Cardiac fibroblast (primary cell): ENCODE data around the gene TSPO.

Source experiments
- DNase-seq, 2 donors: peaks; one replicate each; pipeline versions ENCODE4 v3.0.0 to v3.0.0-alpha.2; 2010; ENCODE audit warnings: low read depth in 2 of 2
- H3K4me3 ChIP-seq, 2 donors: replicated peaks in 1 of 2; 1 replicate in 1 of 2; 2 replicates in 1 of 2; pipeline ENCODE4 v1.5.1; 2011; ENCODE audit warnings: low read depth in 2 of 2, low read length in 2 of 2, mild to moderate bottlenecking in 2 of 2, moderate library complexity in 1 of 2
- CTCF ChIP-seq: IDR thresholded peaks from one replicate; pipeline ENCODE4 v1.5.1; 2011; ENCODE audit warnings: low read depth, mild to moderate bottlenecking, low read length, inconsistent platforms

Gene TSPO

GRCh38 chr22:43201486-43202219, 50.3 kb downstream of the TSPO start:
- no peak for DNase-seq
- no peak for TF ChIP-seq CTCF
- H3K4me3 ChIP-seq: no peak overlapping the region

- H3K4me3 ChIP-seq: no peak overlapping the region
- TF ChIP-seq CTCF: no peak
- DNase-seq: no peak
Measured at GRCh38 chr22:43202326-43202725, 51.0 kb downstream of the TSPO start.

DNA sequence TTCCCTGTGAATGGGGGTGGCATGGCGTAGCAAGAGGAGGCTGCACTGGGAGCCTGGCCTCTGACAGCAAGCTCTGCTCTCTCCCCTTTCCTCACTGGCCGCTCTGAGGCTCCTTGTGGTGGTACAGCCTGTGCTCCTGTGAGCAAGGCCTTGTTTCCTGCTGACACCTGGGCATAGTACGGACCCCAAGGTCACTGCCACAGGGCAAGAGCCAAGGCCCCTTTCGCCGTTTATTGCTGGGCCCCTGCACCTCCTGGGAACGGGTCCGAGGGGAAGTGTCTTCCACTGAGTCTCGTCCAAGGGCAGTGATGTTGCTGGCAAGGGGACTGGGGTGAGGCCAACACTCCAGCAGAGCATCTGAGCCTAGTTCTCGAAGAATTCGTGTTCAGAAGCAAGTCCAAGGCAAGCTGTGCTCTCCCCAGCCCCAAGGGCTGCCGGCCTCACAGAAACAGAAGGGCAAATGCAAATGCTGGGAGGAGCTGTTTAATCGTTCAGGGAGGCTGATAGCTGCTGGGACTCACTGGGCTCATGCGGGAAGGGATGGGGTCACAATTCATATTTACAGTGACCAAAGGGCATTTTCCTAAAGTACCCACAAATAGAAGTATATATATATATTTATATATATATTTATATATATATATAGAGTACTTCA, 51.5 kb downstream of the TSPO start:
- TF ChIP-seq CTCF: no peak
- no peak for DNase-seq
- H3K4me3 ChIP-seq: no peak overlapping the region

DNA sequence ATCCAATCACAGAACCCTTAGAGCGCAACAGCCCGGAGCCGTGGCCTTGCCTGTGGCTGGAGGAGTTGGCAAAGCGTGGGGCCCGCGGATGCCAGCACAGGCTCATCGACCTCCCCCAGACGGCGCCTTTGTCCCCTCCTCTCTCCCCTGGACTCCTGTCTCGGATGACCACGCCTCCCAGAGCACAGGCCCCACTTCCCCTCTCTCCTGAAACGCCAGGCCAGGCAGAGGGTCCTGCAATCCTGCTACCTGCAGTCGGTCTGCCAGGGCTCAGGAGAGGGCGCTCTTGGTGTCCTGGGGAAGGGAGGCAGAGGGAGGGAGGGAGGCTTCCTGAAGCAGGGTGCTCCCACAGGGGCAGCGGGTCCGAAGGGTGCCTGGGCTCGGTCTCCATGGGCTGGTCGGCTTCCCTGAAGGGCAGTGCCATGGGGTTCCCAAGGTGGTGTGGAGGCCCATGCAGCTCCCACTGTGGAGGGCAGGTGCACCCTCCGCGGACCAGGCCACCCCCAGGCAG, 52.2 kb downstream of the TSPO start:
- H3K4me3 ChIP-seq: no peak overlapping the region
- no peak for TF ChIP-seq CTCF
- no peak for DNase-seq

- no peak for TF ChIP-seq CTCF
- DNase-seq: no peak
- no peak overlapping the region for H3K4me3 ChIP-seq
Measured at GRCh38 chr22:43205261-43205691, 53.9 kb downstream of the TSPO start.

DNA sequence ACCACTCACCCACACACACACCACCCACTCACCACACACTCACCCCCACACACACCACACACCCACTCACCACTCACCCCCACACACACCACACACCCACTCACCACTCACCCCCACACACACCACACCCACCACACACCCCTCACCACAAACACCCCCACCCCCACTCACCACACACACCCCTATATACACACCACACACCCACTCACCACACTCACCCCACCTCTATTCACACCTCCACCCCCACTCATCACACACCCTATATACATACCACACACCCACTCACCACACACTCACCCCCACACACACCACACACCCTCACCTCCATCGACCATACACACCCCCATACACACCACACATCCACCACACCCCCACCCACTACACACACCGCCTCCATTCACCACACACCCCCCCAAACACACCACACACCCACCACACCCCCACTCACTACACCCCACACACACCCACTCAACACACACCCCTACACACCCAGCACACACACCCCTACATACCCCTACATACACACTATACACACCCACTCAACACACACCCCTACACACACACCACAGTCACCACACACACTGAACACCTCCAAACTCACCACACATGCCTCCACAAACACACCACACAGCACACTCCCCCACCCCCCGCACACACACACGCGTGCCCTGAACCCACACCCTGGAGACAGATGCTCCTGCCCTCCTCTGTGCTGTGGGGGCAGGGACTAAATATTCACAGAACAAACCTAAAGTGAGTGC, 54.6 kb downstream of the TSPO start:
- H3K4me3 ChIP-seq: no peak overlapping the region
- DNase-seq: no peak
- TF ChIP-seq CTCF: no peak
